Measurements from ENCODE around the gene LRP1-AS.

The LRP1-AS gene

DNA sequence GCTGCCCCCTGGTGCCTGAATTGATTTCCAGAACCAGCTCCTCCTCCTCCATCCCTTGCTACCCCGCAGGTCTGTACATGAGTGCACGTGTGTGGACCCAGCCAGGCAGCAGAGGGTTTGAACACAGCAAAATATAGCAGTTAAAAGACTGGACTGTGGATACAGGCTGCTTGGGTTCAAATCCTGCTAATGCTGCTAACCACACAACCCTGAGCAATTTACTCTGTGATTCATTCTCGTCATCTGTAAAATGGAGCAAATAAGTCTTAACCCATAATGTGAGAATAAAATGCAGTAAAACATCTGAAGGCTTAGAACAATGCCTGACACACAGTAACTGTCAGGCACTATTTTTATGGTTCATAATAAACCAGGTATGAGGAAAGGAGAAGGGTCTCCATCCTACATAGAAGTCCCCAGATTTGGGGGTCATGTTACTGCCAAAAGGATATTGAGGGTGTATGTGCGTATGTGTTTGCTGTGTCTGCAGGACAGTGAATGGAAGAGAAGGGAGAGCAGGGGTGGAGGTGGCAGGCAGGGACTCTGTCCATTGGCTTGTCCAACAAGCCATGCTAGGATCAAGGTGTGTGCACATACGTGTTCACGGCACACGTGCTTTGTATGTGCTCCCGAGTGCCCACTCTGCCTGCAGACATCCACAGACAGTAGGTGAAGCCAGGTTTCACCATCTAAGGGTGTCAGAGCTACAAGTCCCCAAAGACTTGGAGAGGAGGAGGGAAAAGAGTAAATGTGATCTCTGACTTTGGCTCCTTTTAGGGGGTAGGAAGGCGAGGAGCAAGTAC is 34.7 kb downstream of the LRP1-AS start:
- no peaks in the 10 kb centered on the region for H3K9me3 ChIP-seq
- H3K27me3 ChIP-seq: no peaks in the 10 kb centered on the region
- H3K4me1 ChIP-seq: peaks cover 4 to 34% (median 30%) of the 10 kb centered on the region in 4 donors
- TF ChIP-seq, protein P1, sequence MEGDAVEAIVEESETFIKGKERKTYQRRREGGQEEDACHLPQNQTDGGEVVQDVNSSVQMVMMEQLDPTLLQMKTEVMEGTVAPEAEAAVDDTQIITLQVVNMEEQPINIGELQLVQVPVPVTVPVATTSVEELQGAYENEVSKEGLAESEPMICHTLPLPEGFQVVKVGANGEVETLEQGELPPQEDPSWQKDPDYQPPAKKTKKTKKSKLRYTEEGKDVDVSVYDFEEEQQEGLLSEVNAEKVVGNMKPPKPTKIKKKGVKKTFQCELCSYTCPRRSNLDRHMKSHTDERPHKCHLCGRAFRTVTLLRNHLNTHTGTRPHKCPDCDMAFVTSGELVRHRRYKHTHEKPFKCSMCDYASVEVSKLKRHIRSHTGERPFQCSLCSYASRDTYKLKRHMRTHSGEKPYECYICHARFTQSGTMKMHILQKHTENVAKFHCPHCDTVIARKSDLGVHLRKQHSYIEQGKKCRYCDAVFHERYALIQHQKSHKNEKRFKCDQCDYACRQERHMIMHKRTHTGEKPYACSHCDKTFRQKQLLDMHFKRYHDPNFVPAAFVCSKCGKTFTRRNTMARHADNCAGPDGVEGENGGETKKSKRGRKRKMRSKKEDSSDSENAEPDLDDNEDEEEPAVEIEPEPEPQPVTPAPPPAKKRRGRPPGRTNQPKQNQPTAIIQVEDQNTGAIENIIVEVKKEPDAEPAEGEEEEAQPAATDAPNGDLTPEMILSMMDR (IDR thresholded peaks at IDR 0.05): peak in 1 of 2 experiments; percentile 63
- H3K36me3 ChIP-seq: peaks cover 5 to 8% (median 6%) of the 10 kb centered on the region in 3 donors
- DNase-seq: no peak
- peak overlapping the region; percentile 65 to 74 for H3K4me3 ChIP-seq
- intact Hi-C loops (cut with DNase I; ENCODE audit: low total_unique reads): no loop called here
- H3K27ac ChIP-seq: peak overlapping the region; percentile 96 to 99

DNA sequence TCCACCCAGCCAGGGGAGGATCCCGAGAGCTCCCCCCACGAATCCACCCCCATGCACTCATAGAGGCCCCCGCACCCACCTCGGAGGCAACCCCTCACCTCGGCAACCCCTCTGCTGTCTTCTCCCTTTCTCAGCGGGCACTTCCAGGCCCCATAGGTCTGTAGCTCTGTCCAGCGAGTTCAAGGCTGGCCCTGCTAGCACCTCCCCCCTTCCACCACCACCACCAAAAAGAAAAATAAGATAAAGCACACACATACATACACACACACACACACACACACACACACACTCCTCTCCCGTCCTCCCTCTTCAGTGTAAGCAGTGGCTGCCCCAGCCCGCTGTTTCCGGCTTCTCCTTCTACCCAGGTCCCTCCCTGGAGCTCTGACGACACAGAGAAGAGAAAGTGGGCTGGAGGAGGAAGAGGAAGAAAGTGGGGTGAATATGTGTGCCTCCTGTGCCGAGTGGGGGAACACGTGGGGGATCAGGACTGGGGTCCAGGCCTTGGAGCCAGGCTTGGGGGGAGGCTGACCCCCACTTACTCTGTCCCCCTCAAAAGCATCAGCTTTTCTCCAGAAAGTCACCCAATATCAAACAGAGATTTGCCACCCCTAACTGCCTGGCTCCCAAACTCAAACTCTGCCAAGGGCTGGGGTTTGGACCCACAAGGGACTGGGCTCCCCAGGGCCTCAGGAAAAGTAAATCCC is 36.2 kb downstream of the LRP1-AS start, which contains the start of gene STAT6:
TSS of gene STAT6 (minus strand) at position 332 of the 704 bp plus-strand sequence. CDS start 3,084 bp downstream, outside the sequence.
- intact Hi-C loops (cut with DNase I; ENCODE audit: low total_unique reads): loop anchor here (2.0 kb wide), 2 partner anchors 16 to 42 kb away; no protein-coding TSS in a partner anchor
- peaks cover 20 to 24% (median 21%) of the 10 kb centered on the region in 3 donors for H3K36me3 ChIP-seq
- DNase-seq: peak; percentile 93 to 94
- peak within 1 kb of the TSS; percentile 96 to 99 for H3K27ac ChIP-seq
- H3K9me3 ChIP-seq: no peaks in the 10 kb centered on the region
- no peaks in the 10 kb centered on the region for H3K27me3 ChIP-seq
- TF ChIP-seq, protein P1 (IDR thresholded peaks at IDR 0.05): no peak
- peak within 1 kb of the TSS; percentile 65 to 74 for H3K4me3 ChIP-seq
- peaks cover 4 to 39% (median 31%) of the 10 kb centered on the region in 4 donors for H3K4me1 ChIP-seq

- Histone ChIP-seq H3K4me1 (peaks cover 4 to 39% (median 31%) of the 10 kb centered on the region in 4 donors), H3K27ac (peak overlapping the region; percentile 96 to 99), H3K4me3 (peak overlapping the region; percentile 65 to 74), H3K27me3 (no peaks in the 10 kb centered on the region), H3K36me3 (peaks cover 28 to 32% (median 29%) of the 10 kb centered on the region in 3 donors), H3K9me3 (no peaks in the 10 kb centered on the region)
- TF ChIP-seq, protein P1 (IDR thresholded peaks at IDR 0.05): peak in 1 of 2 experiments; percentile 11
- DNase-seq: peak; percentile 79 to 90
- intact Hi-C loops (cut with DNase I; ENCODE audit: low total_unique reads): loop anchor here (2.0 kb wide), 2 partner anchors 16 to 42 kb away; no protein-coding TSS in a partner anchor
Observed at GRCh38 chr12:57110104-57111030, 37.1 kb downstream of the LRP1-AS start.

- peak overlapping the region; percentile 96 to 99 for H3K27ac ChIP-seq
- no peaks in the 10 kb centered on the region for H3K9me3 ChIP-seq
- no peaks in the 10 kb centered on the region for H3K27me3 ChIP-seq
- DNase-seq: no peak
- H3K36me3 ChIP-seq: peaks cover 36 to 41% (median 38%) of the 10 kb centered on the region in 3 donors
- intact Hi-C loops (cut with DNase I; ENCODE audit: low total_unique reads): loop anchor here (2.0 kb wide), 2 partner anchors 15 to 41 kb away; no protein-coding TSS in a partner anchor
- H3K4me3 ChIP-seq: peak overlapping the region; percentile 65 to 74
- peaks cover 4 to 39% (median 31%) of the 10 kb centered on the region in 4 donors for H3K4me1 ChIP-seq
- TF ChIP-seq, protein P1 (IDR thresholded peaks at IDR 0.05): no peak
Observed at GRCh38 chr12:57109207-57110103, 38.0 kb downstream of the LRP1-AS start.
